Fibroblast of mammary gland (primary cell): ENCODE results near the gene XPO5.
"Not testable (repeated sequence)": the region's sequence is repeated elsewhere in the genome, so short reads cannot be mapped to it uniquely, and the experiment has no call there.

ENCODE experiments used
- DNase-seq: peaks from one replicate; pipeline ENCODE4 v3.0.0-alpha.2; 2010; ENCODE audit warnings: low read depth
- H3K4me3 ChIP-seq: 2 replicates; pipeline ENCODE4 v1.5.1; 2011; ENCODE audit warnings: low read depth, mild to moderate bottlenecking, low read length, moderate library complexity; ENCODE audit not compliant: control insufficient read depth
- CTCF ChIP-seq: conservative IDR thresholded peaks from 2 replicates; pipeline ENCODE4 v1.5.1; 2011; ENCODE audit warnings: low read depth, low read length, inconsistent platforms; ENCODE audit not compliant: control insufficient read depth, insufficient read depth

XPO5 gene

GRCh38 chr6:43505718-43506117, 70.1 kb downstream of the XPO5 start:
- no peak overlapping the region for H3K4me3 ChIP-seq
- no peak for DNase-seq
- no peak for TF ChIP-seq CTCF

DNA sequence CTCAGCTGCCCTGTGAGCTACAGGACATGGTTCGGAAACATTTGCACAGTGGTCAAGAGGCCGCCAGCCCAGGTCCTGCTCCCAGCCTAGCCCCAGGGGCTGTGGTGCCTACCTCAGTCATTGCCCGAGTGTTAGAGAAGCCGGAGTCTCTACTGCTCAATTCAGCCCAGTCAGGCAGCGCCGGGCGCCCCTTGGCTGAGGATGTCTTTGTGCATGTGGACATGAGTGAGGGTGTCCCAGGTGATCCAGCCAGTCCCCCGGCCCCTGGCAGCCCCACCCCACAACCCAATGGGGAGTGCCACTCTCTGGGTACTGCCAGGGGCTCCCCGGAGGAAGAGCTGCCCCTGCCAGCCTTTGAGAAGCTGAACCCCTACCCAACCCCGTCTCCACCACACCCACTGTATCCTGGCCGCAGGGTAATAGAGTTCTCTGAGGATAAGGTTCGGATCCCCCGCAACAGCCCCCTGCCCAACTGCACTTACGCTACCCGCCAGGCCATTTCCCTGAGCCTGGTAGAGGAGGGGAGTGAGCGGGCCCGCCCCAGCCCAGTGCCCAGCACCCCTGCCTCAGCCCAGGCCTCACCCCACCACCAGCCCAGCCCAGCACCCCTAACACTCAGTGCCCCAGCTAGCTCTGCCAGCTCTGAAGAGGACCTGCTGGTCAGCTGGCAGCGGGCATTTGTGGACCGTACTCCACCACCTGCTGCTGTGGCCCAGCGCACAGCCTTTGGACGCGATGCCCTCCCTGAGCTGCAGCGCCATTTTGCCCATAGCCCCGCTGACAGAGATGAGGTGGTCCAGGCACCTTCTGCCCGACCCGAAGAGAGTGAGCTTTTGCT, 70.9 kb downstream of the XPO5 start:
- TF ChIP-seq CTCF: no peak
- DNase-seq: no peak
- no peak overlapping the region for H3K4me3 ChIP-seq

DNA sequence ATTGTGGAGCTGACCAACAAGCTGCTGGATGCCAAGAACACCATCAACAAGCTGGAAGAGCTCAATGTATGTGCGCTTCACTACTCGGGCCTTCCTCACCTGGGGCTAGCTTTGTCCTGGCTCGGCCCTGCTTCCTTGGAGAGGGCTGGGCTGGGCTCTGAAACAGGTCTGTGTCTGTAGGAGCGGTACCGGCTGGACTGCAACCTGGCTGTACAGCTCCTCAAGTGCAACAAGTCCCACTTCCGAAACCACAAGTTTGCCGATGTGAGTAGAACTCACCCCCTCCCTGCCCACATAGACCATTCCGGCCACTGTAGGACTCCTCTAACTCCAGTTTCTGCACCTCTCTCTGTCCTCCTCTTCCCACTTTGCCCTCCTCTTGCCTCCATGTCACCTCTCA, 72.4 kb downstream of the XPO5 start:
- TF ChIP-seq CTCF: no peak
- no peak for DNase-seq
- H3K4me3 ChIP-seq: no peak overlapping the region

DNA sequence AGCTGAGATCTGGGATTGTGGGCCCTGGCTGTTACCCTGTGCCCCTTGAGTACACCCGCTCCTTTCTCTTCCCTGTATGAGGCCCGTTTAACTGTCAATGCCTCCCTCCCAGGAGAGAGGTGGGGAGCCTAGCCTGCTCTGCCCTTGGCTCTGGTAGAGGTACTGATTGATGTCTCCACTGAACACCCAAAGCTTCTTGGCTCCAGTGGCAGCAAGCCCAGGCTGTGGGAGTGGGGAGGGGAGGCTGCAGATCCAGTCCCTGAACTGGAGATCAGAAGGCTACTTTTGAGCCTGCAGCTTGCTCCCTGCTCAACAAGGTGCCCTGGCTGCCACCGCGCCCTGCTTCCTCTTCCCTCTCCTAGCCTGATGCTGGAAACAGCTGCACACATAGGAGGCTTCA, 73.2 kb downstream of the XPO5 start:
- no peak for TF ChIP-seq CTCF
- DNase-seq: no peak
- no peak overlapping the region for H3K4me3 ChIP-seq

DNA sequence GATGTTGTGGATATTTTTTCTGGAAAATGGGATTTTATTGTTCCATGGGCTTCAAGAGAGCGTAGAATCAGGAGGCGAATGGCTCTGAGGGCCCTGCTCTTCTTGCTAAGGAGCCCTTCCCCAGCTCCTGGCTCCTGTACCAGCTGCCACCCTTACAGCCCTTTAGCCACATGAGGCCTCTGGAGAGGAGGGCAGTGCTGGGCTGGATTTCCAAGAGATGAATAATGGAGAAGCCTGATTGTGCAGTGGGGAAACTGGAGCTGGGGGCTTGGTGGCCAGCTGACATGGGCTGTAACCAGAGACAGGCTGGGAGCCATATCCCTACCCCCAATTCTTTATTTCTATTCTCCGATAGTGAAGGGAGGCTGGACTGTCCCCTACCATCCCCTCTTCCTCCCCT, 74.9 kb downstream of the XPO5 start:
- no peak for TF ChIP-seq CTCF
- no peak overlapping the region for H3K4me3 ChIP-seq
- DNase-seq: no peak

DNA sequence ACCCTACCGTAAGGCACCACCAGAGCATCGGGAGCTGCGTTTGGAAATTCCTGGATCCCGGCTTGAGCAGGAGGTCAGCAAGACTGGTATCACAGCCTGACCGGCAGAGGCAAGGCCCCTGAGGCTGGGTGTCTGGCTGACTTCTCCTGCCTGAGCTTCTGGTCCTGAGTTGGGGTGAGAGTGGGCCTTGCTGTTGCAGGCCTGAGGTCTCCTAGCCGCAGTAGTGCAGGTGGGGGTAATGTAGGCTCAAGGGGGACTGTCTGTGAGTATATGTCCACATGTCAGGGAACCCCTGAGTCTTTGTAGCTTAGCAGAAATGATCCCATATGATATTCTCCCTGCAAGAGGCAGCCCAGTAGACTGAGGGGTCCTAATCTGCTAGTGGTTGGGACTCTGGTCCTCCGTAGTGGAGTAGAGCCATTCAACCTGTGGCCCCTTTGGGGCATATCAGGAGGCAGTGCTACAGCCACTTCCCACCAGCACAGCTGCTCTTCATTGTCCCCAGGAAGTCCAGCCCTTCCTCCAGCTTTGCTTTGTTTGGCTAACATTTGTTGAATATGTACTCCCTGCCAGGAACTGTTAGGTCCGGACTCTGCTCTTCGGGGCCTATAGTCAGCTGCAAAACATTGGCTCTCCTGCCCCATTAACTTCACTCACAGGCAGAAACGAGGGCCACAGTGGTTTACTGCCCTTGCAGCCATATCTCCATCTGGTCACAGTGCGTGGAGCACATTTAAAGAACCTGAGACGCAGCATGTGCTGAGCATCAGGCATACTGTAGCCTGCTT, 76.6 kb downstream of the XPO5 start:
- no peak overlapping the region for H3K4me3 ChIP-seq
- DNase-seq: no peak
- TF ChIP-seq CTCF: no peak

- not testable (repeated sequence) for DNase-seq, H3K4me3 ChIP-seq
These were observed 77.5 kb downstream of the XPO5 start for GRCh38 chr6:43498291-43498690.
